ENCODE data around the gene KDM4D. TPM values are rescaled to one million over a fixed set of nuclear protein-coding genes. Genes with fewer than 3 reads are reported as not detected.
"Not testable (repeated sequence)": the region's sequence is repeated elsewhere in the genome, so short reads cannot be mapped to it uniquely, and the experiment has no call there.

KDM4D gene
- polyA plus RNA-seq, 1 donor (not counting 4 experiments of a cell fraction or from before 2014, with no cell fraction given): 1.1 TPM

GRCh38 chr11:95024958-95025357, 51.4 kb downstream of the KDM4D start, which contains the start of gene KDM4E:
Gene KDM4E (plus strand): TSS chr11:95025258. CDS start chr11:95025558, 300 bp downstream.
- DNase-seq (ENCODE audit: low read depth, low spot score) (no peak), FAIRE-seq (no peak)
- TF ChIP-seq CTCF (optimal IDR thresholded peaks at IDR 0.05 in 1 of 3, IDR thresholded peaks at IDR 0.05 in 1 of 3, conservative IDR thresholded peaks at IDR 0.05 in 1 of 3; ENCODE audit: extremely low read depth in 1 of 3, insufficient read depth in 2 of 3, low read length in 3 of 3) (no peak), EZH2 (IDR thresholded peaks at IDR 0.05; ENCODE audit: low read length) (no peak)
- Histone ChIP-seq H3K9me3 (ENCODE audit: control insufficient read depth, low read depth, low read length) (no peaks in the 10 kb centered on the region), H4K20me1 (ENCODE audit: control insufficient read depth, extremely low read depth, insufficient read depth, low read length) (no peaks in the 10 kb centered on the region), H3K4me3 (ENCODE audit: control insufficient read depth in 2 of 3, extremely low read depth in 1 of 3, insufficient read depth in 2 of 3, low read depth in 1 of 3, low read length in 3 of 3) (no peak within 1 kb of the TSS), H2AFZ (ENCODE audit: control insufficient read depth, low read length) (no peak within 1 kb of the TSS), H3K36me3 (ENCODE audit: control insufficient read depth in 2 of 2, extremely low read depth in 1 of 2, insufficient read depth in 2 of 2, low read length in 2 of 2) (no peaks in the 10 kb centered on the region), H3K9me1 (ENCODE audit: control insufficient read depth, extremely low read depth, insufficient read depth, low read length) (no peaks in the 10 kb centered on the region), H3K79me2 (ENCODE audit: control insufficient read depth, insufficient read depth, low read length) (no peaks in the 10 kb centered on the region), H3K27ac (ENCODE audit: control insufficient read depth, insufficient read depth, low read length) (no peak within 1 kb of the TSS), H3K4me1 (ENCODE audit: control insufficient read depth, extremely low read depth, insufficient read depth, low read length) (no peaks in the 10 kb centered on the region), H3K9ac (ENCODE audit: control insufficient read depth, extremely low read depth, insufficient read depth, low read length) (no peak within 1 kb of the TSS), H3K4me2 (ENCODE audit: control insufficient read depth, extremely low read depth, insufficient read depth, low read depth, low read length) (no peak within 1 kb of the TSS), H3K27me3 (ENCODE audit: control insufficient read depth, extremely low read depth, insufficient read depth, low read length) (no peaks in the 10 kb centered on the region)
- dilution Hi-C loops (cut with MboI; ENCODE audit: extremely low pct_ligation_motif_present, low sequenced_read_pairs): no loop called here

- H3K36me3 ChIP-seq (ENCODE audit: control insufficient read depth in 2 of 2, extremely low read depth in 1 of 2, insufficient read depth in 2 of 2, low read length in 2 of 2); FAIRE-seq; H3K27me3 ChIP-seq (ENCODE audit: control insufficient read depth, extremely low read depth, insufficient read depth, low read length); H3K9me3 ChIP-seq (ENCODE audit: control insufficient read depth, low read depth, low read length); dilution Hi-C loops (cut with MboI; ENCODE audit: extremely low pct_ligation_motif_present, low sequenced_read_pairs); H4K20me1 ChIP-seq (ENCODE audit: control insufficient read depth, extremely low read depth, insufficient read depth, low read length); H3K4me1 ChIP-seq (ENCODE audit: control insufficient read depth, extremely low read depth, insufficient read depth, low read length); H3K9ac ChIP-seq (ENCODE audit: control insufficient read depth, extremely low read depth, insufficient read depth, low read length); H3K4me2 ChIP-seq (ENCODE audit: control insufficient read depth, extremely low read depth, insufficient read depth, low read depth, low read length); H3K4me3 ChIP-seq (ENCODE audit: control insufficient read depth in 2 of 3, extremely low read depth in 1 of 3, insufficient read depth in 2 of 3, low read depth in 1 of 3, low read length in 3 of 3); H3K9me1 ChIP-seq (ENCODE audit: control insufficient read depth, extremely low read depth, insufficient read depth, low read length); DNase-seq (ENCODE audit: low read depth, low spot score); H3K79me2 ChIP-seq (ENCODE audit: control insufficient read depth, insufficient read depth, low read length); H3K27ac ChIP-seq (ENCODE audit: control insufficient read depth, insufficient read depth, low read length); H2AFZ ChIP-seq (ENCODE audit: control insufficient read depth, low read length): not testable (repeated sequence)
Measured at GRCh38 chr11:95025594-95025993, 52.1 kb downstream of the KDM4D start.

- Histone ChIP-seq H3K9ac (ENCODE audit: control insufficient read depth, extremely low read depth, insufficient read depth, low read length) (no peak overlapping the region), H3K9me3 (ENCODE audit: control insufficient read depth, low read depth, low read length) (no peaks in the 10 kb centered on the region), H4K20me1 (ENCODE audit: control insufficient read depth, extremely low read depth, insufficient read depth, low read length) (no peaks in the 10 kb centered on the region), H3K27me3 (ENCODE audit: control insufficient read depth, extremely low read depth, insufficient read depth, low read length) (no peaks in the 10 kb centered on the region), H3K36me3 (ENCODE audit: control insufficient read depth in 2 of 2, extremely low read depth in 1 of 2, insufficient read depth in 2 of 2, low read length in 2 of 2) (no peaks in the 10 kb centered on the region), H3K79me2 (ENCODE audit: control insufficient read depth, insufficient read depth, low read length) (no peaks in the 10 kb centered on the region), H3K27ac (ENCODE audit: control insufficient read depth, insufficient read depth, low read length) (no peak overlapping the region), H2AFZ (ENCODE audit: control insufficient read depth, low read length) (no peak overlapping the region), H3K4me1 (ENCODE audit: control insufficient read depth, extremely low read depth, insufficient read depth, low read length) (no peaks in the 10 kb centered on the region), H3K4me2 (ENCODE audit: control insufficient read depth, extremely low read depth, insufficient read depth, low read depth, low read length) (no peak overlapping the region), H3K4me3 (ENCODE audit: control insufficient read depth in 2 of 3, extremely low read depth in 1 of 3, insufficient read depth in 2 of 3, low read depth in 1 of 3, low read length in 3 of 3) (no peak overlapping the region), H3K9me1 (ENCODE audit: control insufficient read depth, extremely low read depth, insufficient read depth, low read length) (no peaks in the 10 kb centered on the region)
- no peak for FAIRE-seq
- dilution Hi-C loops (cut with MboI; ENCODE audit: extremely low pct_ligation_motif_present, low sequenced_read_pairs): no loop called here
- no peak for TF ChIP-seq CTCF (optimal IDR thresholded peaks at IDR 0.05 in 1 of 3, IDR thresholded peaks at IDR 0.05 in 1 of 3, conservative IDR thresholded peaks at IDR 0.05 in 1 of 3; ENCODE audit: extremely low read depth in 1 of 3, insufficient read depth in 2 of 3, low read length in 3 of 3)
- TF ChIP-seq EZH2 (IDR thresholded peaks at IDR 0.05; ENCODE audit: low read length): no peak
- DNase-seq (ENCODE audit: low read depth, low spot score): no peak
Measured at GRCh38 chr11:95028357-95028756, 54.8 kb downstream of the KDM4D start.

Measured in keratinocyte (primary cell).